NCI-H2171 (cell line): ENCODE measurements around the gene RPTN.

ENCODE experiments used
- DNase-seq: peaks from one replicate; lab custom pipeline; 2025; lab: John Stamatoyannopoulos, UW

RPTN gene, protein sequence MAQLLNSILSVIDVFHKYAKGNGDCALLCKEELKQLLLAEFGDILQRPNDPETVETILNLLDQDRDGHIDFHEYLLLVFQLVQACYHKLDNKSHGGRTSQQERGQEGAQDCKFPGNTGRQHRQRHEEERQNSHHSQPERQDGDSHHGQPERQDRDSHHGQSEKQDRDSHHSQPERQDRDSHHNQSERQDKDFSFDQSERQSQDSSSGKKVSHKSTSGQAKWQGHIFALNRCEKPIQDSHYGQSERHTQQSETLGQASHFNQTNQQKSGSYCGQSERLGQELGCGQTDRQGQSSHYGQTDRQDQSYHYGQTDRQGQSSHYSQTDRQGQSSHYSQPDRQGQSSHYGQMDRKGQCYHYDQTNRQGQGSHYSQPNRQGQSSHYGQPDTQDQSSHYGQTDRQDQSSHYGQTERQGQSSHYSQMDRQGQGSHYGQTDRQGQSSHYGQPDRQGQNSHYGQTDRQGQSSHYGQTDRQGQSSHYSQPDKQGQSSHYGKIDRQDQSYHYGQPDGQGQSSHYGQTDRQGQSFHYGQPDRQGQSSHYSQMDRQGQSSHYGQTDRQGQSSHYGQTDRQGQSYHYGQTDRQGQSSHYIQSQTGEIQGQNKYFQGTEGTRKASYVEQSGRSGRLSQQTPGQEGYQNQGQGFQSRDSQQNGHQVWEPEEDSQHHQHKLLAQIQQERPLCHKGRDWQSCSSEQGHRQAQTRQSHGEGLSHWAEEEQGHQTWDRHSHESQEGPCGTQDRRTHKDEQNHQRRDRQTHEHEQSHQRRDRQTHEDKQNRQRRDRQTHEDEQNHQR

DNA sequence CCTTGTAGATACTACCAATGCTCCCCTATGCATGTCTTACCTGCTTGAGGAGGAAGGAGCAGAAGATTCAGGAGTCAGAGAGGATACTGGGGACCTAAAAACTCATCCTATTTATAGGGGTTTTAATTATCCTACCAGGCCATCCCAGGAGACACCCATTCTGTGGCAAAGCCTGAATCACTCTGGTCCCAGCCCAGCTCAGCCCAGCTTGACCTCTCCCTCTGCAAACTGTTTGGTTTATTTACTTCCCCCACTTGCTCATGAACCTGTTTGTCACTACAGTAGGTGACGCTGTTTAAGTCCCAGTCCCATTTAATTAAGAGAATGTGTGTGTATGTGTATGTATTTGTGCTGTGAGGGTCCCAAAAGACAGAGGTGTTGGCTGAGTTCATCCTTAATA lies at the start of gene RPTN:
Gene RPTN, minus strand, starts transcription at position 85 of the 400 bp plus-strand sequence. CDS start 1,339 bp downstream, outside the sequence.
- no peak for DNase-seq

DNA sequence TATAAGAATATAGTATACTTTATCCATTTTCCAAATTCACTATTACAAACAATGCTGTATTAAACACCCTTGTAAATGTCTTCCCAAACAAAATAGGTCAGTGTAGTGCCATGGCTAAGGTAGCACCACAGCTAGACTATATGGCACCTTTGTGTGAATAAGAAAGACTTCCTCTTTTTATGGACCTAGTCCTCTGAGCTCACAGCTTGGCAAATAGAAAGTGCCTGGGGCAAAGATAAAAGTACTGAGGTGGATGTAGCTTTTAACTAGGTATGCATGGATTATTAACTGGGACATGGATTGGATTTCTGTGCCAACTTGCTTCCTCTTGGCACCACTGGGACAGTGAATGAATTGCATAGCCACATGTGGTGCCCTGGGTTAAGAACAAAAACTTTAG lies 40.0 kb upstream of the RPTN start:
- no peak for DNase-seq

DNA sequence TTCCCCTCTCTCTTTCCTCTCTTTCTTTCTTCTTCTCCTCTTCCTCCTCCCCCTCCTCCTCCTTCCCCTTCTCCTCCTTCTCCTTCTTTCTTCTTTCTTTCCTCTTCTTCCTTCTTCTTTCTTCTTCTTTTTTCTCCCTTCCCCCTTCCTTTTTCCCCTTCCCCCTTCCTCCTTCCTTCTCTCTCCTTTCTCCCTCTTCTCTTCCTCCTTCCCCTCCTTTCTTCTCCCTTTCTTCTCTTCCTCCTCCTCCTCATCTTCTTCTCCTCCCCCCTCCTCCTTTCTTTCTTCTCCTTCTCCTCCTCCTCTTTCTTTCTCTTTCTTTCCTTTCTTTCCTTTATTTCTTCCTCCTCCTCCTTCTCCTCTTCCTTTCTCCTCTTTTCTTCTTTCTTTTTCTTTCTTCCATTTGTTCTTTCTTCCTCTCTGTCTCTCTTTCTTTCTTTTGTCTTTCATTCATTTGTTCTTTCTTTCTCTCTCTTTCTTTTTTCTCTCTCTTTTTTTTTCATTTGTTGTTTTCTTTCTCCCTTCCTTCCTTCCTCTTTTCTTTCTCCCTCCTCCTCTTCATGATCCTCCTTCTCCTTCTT lies 38.4 kb upstream of the RPTN start:
- DNase-seq, result no peak

DNA sequence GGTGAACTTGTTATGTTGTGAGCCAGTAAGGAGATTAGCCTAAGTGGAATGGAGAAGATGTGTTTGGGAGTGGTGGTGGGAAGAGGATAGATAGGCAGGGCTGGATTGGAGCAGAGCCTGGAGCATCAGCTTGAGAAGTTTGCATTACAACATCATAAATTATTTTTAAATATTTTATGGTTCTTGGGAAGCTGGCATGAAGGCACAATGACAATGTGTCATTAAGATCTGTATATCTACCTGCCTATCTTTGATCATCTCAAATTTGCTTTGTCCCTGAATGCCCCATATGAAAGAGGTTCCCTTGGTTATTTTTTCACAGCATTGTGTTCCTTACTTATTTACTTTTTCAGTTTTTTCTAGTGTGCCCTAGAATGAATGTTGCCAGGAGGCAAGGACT lies 32.7 kb upstream of the RPTN start:
- DNase-seq, result no peak

DNA sequence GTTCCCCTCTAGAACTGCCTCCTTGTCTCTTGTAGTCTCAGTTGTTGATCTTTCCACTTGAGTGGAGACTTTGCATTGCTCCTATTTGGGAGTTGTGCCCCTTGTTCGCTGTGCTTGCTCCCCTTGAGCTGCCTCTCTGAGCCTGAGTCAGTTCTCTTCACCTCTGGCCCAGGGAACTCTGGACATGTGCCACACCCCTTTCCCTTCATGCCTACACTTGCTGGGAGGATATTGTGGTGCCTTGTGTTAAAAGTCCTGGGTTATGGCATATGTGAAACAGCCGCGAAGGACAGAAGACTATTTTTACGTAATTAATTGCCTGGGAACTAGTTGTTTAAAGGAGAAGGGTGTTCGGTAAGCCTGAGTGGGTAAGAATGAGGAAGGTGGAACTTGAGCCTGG lies 32.2 kb upstream of the RPTN start:
- DNase-seq, result no peak

DNA sequence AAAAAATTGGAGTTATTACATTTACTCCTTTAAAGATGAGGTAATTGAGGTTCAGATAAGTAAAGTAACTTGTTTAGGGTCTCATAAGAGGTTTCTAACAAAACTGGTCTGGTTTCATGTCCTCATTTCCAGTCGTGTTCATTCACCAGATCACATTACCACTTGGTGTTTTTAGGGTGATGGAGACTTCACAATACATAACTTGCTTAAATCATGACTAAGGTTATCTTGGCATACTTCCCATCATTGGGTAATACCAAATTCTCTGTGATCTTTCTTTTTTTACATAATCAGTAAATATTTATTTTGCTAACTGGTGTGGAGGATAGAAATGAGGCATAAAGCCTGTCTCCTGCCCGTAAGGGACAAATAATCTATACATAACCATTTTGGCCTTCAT lies 31.6 kb upstream of the RPTN start:
- no peak for DNase-seq

DNA sequence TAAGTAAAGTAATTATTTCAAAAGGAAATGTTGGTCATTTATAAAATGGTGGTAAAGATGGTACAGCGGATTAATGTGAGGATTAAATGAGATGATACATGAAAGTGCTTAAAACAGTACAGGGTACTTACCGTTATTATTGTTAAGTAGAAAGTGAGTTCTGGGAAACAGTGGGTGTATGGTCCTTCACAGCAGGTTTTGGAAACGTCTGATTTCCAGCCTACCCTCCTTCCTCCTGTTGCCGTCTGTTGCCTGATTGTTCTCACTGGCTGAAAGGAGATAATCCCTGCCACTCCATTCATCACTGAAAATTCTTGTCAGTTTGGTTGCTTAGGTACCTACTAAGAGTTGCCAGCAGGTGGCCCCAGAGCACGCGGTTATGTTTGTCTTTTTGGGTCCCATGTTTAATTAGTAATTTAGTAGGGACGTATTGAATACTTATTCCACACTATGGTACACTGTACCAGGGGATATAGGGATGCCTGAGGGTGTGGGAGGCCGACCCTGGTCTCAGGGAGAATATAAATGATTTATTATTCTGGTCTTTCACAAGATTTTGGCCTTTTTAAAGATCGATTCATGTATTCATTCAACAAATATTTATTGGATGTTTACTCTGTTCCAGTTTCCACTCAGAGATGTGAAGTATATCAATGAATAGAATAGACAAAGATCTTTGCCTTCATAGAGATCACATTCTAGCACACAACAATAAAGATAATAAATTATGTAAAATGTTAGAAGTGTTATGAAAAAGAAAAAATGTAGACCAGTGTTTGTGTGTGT lies 30.8 kb upstream of the RPTN start:
- DNase-seq, result peak; percentile 51

DNA sequence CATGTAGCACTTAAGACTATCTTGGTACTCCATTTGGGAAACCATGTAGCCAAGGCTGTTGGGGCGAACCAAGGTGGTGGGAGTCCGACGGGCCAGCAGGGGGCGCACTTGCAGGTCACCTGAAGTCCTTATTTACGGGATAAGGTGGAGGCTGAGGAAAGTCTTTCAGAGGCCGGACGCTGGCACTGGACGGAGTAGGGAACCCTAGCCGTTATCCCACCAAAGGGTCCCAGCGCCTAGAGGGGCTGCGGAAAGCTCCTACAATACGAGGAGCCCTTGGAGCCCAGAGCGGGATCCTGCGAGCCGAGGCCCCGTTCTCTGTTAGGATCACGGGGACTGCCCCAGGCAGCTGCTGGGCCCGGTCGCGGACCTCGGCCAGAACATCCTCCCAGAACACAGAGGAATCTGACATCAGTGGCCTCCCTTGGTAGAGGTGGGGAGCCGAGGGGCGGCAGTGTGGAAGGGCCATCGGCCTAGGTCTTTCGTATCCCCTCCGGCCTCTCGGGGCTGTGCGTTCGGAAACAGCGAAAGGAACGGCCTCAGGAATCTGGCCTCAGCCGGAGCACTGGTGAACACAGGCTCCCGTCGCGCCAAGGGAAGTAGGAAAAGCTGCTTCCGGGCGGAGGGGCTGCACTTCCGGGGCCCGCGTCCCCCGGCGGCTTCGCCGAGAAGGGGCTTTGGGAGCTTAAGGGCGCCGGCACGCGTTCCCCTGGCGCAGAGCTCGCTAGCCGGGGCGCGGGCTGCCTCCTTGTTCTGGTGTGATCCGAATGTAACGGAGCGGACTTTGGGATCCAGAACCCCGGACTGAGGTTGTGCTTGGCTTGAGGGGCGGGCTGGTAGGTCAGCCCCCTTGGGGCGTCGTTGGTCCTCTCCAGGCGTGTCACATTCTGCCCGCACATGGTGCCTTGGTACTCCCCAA lies 29.9 kb upstream of the RPTN start:
- DNase-seq, result peak; percentile 35

DNA sequence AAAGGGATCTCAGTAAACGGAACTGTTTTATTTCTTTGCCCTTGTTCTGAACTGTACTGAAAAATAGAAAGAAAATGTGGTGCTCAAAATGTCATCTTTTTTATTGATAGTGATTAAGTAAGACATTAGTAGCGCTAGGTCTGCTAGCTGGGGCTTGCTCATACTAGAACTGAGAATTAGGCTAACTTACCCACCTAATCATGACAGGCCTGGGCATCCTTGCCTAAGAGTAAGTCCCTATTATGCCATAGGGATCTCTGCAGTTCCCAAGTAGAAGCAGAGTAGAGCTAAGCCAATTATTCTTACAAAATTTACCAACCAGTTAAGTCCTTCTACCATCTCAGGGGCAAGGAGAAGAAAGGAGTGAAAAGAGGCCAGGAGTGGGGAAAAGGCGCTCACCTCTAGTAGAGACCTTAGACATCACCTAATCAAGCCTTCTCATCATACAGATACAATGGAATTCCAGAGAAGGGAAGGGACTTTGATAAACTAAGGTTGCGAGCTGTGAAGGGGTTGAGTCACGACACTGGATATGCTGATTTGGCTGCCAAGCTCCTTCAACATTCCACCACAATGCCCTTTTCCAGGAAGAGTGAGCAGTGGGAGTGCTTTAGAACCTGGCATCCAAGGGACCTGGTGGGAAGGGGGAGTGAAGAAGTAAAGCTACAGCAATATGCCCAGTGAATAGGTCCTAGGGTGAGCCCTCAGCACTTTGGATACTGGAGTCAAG lies 27.7 kb upstream of the RPTN start:
- DNase-seq, result no peak

DNA sequence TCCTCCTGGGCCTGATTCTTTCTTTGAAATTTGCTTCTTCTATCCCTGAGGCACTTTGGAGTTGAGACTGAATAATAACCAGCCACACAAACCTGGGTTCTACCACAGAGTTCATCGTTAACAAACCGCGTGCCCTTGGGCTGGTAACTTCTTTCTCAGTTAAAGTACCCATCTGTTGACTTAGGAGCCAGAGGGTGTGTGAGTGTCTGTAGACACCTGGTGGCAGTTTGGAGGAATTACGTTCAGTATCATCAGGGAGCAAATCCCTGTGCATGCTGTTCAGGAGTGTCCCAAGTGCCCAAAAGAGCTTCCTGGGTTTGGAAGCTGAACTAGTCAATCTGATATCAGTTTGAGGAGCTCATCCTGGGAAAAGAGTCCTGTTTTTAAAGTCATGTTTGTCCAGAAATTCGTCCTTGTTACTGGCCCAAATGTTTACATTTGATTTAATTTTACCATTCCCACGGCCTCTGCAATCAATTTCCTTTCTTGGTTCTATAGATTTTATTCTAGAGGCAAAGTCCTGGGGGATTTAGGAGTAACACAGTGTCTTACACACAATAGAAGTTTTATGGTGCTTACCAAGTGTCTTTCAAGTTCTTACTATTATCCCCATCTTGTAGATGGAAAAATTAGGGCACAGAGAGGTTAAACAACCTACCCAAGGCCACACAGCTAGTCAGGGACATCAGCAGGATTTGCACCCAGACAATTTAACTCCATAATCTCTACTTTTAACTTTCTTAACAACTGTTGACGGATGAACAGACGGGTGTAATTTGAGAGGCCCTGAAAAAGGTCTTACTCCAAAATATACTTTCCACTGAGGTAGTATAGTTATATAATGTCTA lies 26.7 kb upstream of the RPTN start:
- peak; percentile 59 for DNase-seq

DNA sequence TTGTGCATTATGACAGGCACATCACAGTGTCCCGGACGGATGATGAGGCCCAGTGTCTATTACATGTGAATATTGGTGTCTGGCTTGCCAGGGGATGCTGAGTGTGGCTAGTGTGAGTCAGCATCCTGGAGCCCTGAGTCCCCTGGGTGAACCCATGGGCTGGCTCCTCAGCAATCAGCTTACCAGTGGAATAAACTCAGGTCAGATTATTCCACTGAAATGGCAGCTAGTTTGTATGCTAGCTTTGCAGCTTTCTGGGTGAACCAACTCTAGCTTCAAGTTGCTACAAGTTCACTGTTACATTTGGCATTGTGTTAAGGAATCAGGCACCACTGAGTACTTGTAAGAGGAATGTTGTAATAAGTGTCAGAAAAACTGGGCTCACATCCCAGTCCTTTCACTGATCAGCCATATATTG lies 23.9 kb upstream of the RPTN start:
- no peak for DNase-seq

DNA sequence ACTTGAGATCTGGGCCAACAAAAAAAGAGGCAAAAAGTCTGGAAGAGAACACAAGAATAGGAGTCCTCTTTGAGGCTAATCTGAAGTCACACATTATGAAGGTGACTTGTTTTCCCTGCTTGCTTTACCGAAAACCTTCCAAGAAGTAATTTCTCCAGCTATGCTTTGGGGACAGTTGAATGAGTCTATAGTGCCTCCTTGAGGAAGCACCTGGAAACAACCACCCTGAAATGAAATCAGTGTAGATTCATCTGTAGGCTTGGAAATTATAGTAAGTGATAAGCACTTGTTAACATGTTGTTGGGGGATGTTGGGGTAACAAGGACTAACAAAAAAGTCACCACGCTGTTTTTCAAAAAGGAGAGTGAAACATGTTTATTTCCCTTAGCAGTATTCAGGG lies 23.4 kb upstream of the RPTN start:
- no peak for DNase-seq

DNA sequence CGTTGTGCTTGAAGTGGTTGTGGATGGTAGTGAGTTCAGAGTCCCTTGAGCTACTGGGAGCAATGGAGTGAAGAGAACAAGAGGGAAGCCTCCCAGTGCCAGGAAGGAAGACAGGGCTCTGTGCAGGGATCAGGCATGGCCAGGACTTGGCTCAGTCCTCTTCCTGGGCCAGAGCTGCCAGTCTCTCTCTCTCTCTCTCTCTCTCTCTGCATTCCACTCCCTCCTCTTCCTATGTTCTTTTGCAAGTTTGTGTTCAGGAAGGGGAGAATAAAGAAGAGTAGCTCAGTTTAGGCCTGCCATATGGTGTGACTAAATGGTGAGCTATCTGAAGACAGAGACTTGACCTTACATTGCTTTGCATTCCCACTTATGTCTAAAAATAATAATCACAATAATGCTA lies 20.5 kb upstream of the RPTN start:
- DNase-seq, result no peak

DNA sequence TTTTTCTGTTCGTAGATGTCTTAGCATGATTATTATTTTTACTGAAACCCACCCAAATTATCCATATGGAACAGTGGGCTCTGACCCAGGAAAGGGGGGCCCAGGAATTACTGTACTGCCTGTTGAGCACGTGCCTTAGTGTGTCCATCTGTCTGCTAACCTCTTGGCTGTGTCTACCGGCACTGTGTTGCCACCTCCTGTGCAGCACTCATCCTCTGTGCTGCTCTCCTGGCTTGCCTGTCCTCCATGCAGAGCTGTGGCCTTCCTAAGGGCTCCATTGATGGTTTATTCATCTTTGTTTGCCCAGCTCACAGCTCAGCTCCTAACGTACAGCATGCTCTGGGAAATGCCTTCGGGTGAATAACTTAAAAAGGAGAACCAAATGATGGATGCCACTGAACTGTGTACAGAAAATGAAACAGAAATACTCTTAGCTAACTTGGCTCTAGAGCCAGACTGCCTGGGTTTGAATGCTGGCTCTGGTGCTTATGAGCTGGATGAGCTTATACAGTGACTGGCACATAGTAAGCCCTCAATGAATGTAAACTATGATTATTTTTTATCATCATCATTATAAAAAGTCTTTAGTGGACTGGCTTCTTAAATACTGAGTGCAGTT lies 11.4 kb upstream of the RPTN start:
- DNase-seq, result no peak

DNA sequence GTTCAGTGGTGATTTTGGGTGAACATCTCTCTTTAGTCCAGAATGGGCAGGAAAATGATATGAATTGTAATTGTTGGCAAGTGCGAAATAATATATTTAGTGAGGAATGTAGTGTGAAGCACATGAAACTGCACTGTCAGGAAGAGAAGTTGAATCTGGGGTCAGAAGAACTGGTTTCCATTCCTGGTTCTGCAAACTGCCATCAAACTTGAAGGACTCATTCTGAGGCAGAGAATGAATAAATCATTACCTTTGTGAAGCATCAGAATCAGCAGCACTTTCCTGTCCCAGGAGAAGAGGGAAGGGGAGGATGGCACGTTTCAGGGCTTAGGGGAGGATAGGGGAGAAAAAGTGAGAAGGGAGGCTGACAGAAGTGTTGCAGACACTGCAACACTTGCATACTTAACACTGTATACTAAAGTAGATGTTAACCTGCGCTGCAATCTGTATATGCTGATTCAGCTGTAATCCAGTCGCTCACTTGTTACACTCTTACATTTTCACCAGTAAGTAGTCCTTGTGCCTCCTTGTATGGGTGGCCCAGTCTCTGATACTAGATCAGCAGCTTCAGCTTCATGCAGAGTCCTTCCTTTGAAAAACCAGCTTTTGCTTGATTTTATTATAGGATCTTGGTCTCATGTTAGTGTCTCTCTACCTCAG lies 10.5 kb upstream of the RPTN start:
- DNase-seq, result no peak

DNA sequence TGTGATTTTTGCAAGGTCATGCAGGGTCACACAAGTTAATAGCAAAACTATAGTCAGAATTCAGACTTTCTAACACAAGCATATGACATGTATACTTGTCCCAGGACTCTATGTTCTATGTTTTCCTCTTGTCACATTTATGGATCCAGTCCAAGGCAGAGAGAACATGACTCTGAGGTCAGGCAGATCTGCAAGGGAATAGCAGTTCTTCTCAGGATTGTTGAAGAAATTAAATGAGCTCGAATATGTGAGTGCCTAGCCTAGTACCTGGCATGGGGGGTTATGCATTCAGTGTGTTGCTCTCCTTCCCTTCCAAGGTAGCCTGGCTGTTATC lies 9.5 kb upstream of the RPTN start:
- no peak for DNase-seq

DNA sequence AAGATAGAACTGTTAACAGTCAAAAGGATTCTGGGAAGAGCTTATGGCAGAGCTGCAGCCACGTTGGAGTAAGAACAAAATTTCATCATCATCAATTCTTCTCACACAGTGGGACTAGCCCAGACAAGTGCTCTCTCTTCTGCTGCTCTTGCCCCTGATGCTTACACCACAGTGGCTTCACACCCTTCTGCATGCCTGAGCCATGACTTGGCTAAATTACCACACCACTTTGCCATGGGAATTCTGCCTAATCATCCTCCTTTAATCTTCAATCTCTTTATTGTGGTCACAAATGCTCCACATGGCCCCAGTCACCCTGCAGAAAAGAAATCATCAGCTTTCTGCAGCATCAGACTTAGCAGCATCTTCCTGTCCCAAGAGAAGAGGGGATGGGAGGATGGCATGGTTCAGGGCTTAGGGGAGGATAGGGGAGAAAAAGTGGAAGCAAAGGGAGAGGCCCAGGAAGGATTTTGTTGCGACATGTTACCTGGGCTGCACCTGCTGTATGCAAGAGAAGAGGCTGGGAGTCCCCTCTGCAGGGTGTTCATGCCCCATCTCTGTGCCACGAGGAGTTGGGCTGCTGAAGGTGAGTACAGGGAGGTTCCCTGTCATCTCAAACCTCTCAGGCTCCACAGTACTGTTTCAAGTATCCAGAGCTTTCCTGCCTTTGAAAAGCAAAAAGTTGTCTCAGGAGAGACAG lies 9.0 kb upstream of the RPTN start:
- no peak for DNase-seq

DNA sequence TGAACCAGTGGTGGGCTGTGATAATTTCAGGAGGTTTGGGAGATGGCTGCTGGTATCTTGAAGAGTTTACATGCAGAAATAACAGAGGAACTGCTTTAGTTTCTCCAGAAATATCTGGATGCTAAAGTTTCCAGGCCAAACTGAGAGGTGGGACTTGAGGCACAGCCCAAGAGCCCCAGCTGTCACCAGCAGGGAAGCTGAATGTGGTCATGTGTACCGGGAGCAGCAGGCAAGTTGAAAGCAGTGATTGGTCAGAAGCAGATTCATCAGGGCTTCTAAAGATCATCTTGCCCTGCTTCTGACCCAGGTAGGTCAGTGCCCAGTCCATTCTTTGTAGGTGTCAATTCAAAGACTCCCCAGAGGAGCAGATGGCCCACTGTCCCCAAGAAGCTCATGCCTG lies 7.9 kb upstream of the RPTN start:
- DNase-seq, result no peak
